Psoas muscle (tissue), 8 donors: ENCODE data around the gene CLEC2L. TPM values are rescaled to one million over a fixed set of nuclear protein-coding genes. Genes with fewer than 3 reads are reported as not detected.
"Not testable (repeated sequence)": the region's sequence is repeated elsewhere in the genome, so short reads cannot be mapped to it uniquely, and the experiment has no call there.

Experiments used
- ATAC-seq, 4 donors: fragments of 200-7000 bp; cut with Tn5 transposase; one replicate each; pipeline ENCODE4 v1.9.1; 2020; ENCODE audit warnings: moderate library complexity in 3 of 4, mild to moderate bottlenecking in 2 of 4
- DNase-seq, 2 donors: peaks; one replicate each; pipeline ENCODE4 v3.0.0-alpha.2; 2020
- H3K27ac ChIP-seq: fragments of 200-600 bp; one replicate; pipeline ENCODE4 v1.8.0; 2022
- H3K27me3 ChIP-seq, 3 donors: fragments of 200-600 bp in 1 of 3; one replicate each; pipeline versions ENCODE4 v1.6.1 to v1.8.0; 2013 to 2022; ENCODE audit warnings: low read length in 2 of 3, mild to moderate bottlenecking in 2 of 3, moderate library complexity in 1 of 3; ENCODE audit not compliant: insufficient read depth in 3 of 3
- H3K36me3 ChIP-seq, 2 donors: fragments of 200-600 bp in 1 of 2; one replicate each; pipeline versions ENCODE4 v1.6.1 to v1.8.0; 2013 to 2022; ENCODE audit warnings: low read depth in 1 of 2, mild to moderate bottlenecking in 1 of 2, moderate library complexity in 1 of 2; ENCODE audit not compliant: insufficient read depth in 1 of 2
- H3K4me1 ChIP-seq: fragments of 200-600 bp; one replicate; pipeline ENCODE4 v1.8.0; 2022
- H3K4me3 ChIP-seq: fragments of 200-600 bp; one replicate; pipeline ENCODE4 v1.8.0; 2022; ENCODE audit warnings: mild to moderate bottlenecking
- H3K9me3 ChIP-seq: fragments of 200-600 bp; one replicate; pipeline ENCODE4 v1.8.0; 2022
- WGBS, 3 donors: extraction: QIAGEN DNeasy Blood & Tissue Kit; methylation state at CpG; one replicate each; pipeline versions ENCODE4 v1.1.6 to v1.1.7; 2013; 5-methylcytosine and 5-hydroxymethylcytosine counted together
- intact Hi-C, 2 donors: fragments of 100-400 bp; cut with DNase I; formaldehyde crosslinking; loops; one replicate each; pipeline versions ENCODE4 v1.11.0 to v1.14.2; 2022
- polyA plus RNA-seq, 3 donors: library from polyadenylated mRNA; stranded (reverse); fragments of 200-250 nt; gene quantifications; one replicate each; pipeline ENCODE4 v1.2.3, GENCODE V29; 2013
- total RNA-seq, 4 donors: library from RNA; stranded (reverse); fragmentation: NEBNext Ultra II Directional in 2 of 4; extraction: Animal tissue kit (Norgen Biotek cat#: 25700) in 2 of 4; gene quantifications; one replicate each; pipeline versions ENCODE4 v1.2.1 to v1.2.4, GENCODE V29; 2021 to 2023
- TF ChIP-seq, protein P1 (sequence below): fragments of 200-600 bp; IDR thresholded peaks from one replicate; pipeline ENCODE4 v1.8.0; 2022; ENCODE audit warnings: antibody characterized with exemption
- donor health status: healthy with polysubstance abuse.
- donor health status: DM: no; HTN: no; CAD: no; lungs with moderate emphysema.
- donor health status: Bipolar disorder and iron deficiency.
- donor health status: healthy.
- donor health status: DM: yes; HTN: yes; CAD: no.
- donor health status: DM: no; HTN: no; CAD: no.
- donor health status: DM: no; HTN: no; CAD: no.
- donor health status: DM: yes; HTN: yes; CAD: no.

CLEC2L gene
- total and polyA plus RNA-seq, 7 donors: 0.12 to 1.5 (median 0.83) TPM; not detected in 1

DNA sequence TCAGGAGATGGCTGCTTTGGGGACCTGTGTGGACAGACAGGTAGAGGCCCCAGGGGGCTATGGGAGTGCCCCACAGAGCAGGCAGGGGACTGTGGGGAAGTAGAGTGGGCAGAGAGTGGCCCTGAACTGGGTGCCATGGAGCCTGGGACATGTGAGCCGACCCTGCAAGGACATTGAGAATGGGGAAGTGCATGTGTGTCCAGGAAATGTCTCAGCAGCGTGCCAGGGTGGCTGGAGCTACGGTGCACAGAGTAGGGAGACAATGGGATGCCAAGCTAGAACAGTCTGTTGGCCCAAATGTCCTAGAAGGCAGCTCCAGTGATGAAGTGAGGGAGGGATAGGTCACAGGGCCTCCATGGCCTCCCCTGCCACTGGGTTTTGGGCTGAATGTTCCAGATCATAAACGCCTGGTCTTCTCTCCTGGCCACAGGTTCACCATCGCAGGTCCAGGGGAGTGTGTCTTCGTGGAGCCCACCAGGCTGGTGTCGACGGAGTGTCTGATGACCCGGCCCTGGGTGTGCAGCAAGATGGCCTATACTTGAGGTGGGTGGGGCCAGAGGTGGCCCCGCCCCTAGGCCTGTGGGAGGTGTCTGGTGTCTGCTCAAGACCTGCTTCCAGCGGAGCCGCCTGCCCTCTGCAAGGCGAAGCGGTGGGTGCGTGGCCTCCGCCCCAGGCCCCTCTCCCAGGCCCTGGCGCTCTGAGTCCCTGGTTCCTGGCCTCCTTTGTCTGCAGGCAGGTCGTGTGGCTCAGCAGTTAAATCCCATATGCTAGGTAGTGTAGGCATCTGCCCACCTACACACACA lies 20.5 kb downstream of the CLEC2L start:
- no peak for ATAC-seq
- 80 to 84% (median 81%) methylated on average over 17 to 18 of the region's 18 CpGs for WGBS, 3 donors

DNA sequence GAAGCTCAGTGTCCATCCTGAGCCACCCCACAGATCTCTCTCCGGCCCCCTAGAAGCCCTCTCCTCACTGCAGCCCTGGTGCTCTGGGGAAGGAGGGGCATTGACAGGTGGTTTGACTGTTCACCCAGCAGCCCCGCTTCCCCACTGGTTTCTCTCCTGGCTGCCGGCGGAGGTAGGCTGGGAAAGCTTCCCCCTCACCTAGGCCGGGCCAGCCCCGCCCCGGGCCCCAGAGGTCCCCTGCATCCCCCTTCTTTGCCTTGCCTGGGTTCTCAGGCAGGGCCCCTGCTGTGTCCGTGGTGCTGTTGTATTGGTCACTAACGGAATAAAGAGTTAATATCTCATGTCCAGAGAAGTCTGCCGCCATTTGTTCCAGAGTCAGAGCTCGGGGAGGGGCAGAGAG lies 21.2 kb downstream of the CLEC2L start:
- Histone ChIP-seq H3K36me3 (no peaks in the 10 kb centered on the region), H3K27ac (no peak overlapping the region), H3K27me3 (no peaks in the 10 kb centered on the region), H3K9me3 (no peaks in the 10 kb centered on the region), H3K4me3 (no peak overlapping the region), H3K4me1 (peaks cover 12% of the 10 kb centered on the region)
- ATAC-seq (no peak), DNase-seq (no peak)
- 84 to 89% (median 86%) methylated on average over 11 of the region's 11 CpGs for WGBS, 3 donors
- TF ChIP-seq, protein P1, sequence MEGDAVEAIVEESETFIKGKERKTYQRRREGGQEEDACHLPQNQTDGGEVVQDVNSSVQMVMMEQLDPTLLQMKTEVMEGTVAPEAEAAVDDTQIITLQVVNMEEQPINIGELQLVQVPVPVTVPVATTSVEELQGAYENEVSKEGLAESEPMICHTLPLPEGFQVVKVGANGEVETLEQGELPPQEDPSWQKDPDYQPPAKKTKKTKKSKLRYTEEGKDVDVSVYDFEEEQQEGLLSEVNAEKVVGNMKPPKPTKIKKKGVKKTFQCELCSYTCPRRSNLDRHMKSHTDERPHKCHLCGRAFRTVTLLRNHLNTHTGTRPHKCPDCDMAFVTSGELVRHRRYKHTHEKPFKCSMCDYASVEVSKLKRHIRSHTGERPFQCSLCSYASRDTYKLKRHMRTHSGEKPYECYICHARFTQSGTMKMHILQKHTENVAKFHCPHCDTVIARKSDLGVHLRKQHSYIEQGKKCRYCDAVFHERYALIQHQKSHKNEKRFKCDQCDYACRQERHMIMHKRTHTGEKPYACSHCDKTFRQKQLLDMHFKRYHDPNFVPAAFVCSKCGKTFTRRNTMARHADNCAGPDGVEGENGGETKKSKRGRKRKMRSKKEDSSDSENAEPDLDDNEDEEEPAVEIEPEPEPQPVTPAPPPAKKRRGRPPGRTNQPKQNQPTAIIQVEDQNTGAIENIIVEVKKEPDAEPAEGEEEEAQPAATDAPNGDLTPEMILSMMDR: no peak
- intact Hi-C loops: no loop called here

More for the DNA sequence above, 20.5 kb downstream of the CLEC2L start:
- Histone ChIP-seq H3K27me3 (no peaks in the 10 kb centered on the region), H3K36me3 (no peaks in the 10 kb centered on the region), H3K9me3 (no peaks in the 10 kb centered on the region), H3K4me3 (no peak overlapping the region), H3K27ac (no peak overlapping the region), H3K4me1 (peaks cover 12% of the 10 kb centered on the region)
- intact Hi-C loops: no loop called here
- DNase-seq: no peak
- TF ChIP-seq, protein P1: no peak

DNA sequence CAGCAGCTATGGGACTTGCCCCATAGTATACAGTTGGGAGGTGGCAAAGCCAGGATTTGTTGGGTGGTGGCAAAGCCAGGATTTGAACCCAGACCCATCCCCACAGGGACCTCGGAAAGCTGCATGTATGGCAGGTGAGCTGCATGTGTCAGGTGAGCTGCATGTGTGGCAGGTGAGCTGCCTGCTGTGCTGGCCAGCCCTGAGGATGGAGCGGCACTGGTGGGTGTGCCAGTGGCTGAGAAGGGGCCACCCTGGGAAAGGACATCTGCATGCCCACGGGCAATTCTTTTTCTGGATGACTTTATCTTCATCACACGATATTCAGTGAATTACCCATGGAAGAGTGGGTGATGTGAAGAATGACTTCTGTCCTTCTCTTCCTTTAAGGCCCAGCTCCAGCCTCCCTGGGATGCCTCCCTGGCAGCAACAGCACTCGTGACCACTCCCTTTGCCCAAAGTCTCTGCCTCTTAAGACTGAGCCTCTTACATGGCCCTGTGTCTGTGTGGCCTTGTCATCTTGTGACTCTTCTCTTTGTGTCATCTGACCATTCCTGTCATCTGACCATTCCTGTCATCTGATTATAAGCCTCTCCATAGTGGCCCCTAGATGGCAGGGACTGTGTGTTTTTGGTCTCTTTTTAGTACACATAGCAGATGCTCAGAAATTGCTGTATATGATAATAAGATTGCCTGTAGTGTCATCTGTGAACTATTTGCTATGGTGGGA lies 25.0 kb downstream of the CLEC2L start:
- no peak for ATAC-seq
- TF ChIP-seq, protein P1: no peak
- no peak overlapping the region for H3K4me3 ChIP-seq

DNA sequence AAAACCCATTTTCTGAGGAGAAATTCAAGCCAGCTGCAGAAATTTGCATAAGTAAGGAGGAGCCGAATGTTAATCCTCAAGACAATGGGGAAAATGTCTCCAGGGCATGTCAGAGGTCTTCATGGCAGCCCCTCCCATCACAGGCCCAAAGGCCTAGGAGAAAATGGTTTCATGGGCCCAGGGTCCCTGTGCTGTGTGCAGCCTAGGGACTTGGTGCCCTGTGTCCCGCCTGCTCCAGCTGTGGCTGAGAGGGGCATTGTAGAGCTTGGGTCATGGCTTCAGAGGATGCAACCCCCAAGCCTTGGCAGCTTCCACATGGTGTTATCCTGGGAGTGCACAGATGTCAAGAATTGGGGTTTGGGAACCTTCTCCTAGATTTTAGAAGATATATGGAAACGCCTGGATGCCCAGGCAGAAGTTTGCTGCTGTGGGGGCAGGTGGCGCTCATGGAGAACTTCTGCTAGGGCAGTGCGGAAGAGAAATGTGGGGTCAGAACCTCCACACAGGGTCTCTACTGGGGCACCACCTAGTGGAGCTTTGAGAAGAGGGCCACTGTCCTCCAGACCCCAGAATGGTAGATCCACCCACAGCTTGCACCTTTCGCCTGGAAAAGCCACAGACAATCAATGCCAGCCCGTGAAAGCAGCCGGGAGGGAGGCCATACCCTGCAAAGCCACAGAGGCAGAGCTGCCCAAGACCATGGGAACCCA lies 30.7 kb downstream of the CLEC2L start:
- intact Hi-C loops: not testable (repeated sequence)

More for the DNA sequence above, 25.0 kb downstream of the CLEC2L start:
- WGBS, 3 donors: 78 to 87% (median 83%) methylated on average over 5 of the region's 5 CpGs
- DNase-seq: no peak
- Histone ChIP-seq H3K27ac (no peak overlapping the region), H3K27me3 (no peaks in the 10 kb centered on the region), H3K4me1 (no peaks in the 10 kb centered on the region), H3K36me3 (no peaks in the 10 kb centered on the region), H3K9me3 (no peaks in the 10 kb centered on the region)
- intact Hi-C loops: no loop called here

More for the DNA sequence above, 30.7 kb downstream of the CLEC2L start:
- WGBS, 3 donors: 90 to 94% (median 92%) methylated on average over 8 of the region's 8 CpGs
- ATAC-seq, H3K4me3 ChIP-seq, H3K4me1 ChIP-seq, H3K27ac ChIP-seq, H3K36me3 ChIP-seq, H3K9me3 ChIP-seq, DNase-seq, H3K27me3 ChIP-seq: not testable (repeated sequence)
